ENCODE data around the gene CD6.

The CD6 gene

GRCh38 chr11:60984149-60984548, 12.7 kb downstream of the CD6 start:
- DNase-seq (ENCODE audit: low spot score): no peak

- DNase-seq (ENCODE audit: low spot score): no peak
Observed at GRCh38 chr11:60984636-60985035, 13.2 kb downstream of the CD6 start.

- DNase-seq (ENCODE audit: low spot score): no peak
Observed at GRCh38 chr11:60985501-60985900, 14.0 kb downstream of the CD6 start.

- DNase-seq (ENCODE audit: low spot score): no peak
Observed at GRCh38 chr11:60985991-60986915, 14.8 kb downstream of the CD6 start.

GRCh38 chr11:60987577-60988277, 16.2 kb downstream of the CD6 start:
- DNase-seq (ENCODE audit: low spot score): no peak

GRCh38 chr11:60988658-60989057, 17.2 kb downstream of the CD6 start:
- DNase-seq (ENCODE audit: low spot score): peak; percentile 6

GRCh38 chr11:60989093-60989650, 17.7 kb downstream of the CD6 start:
- DNase-seq (ENCODE audit: low spot score): peak; percentile 13

- DNase-seq (ENCODE audit: low spot score): no peak
Observed at GRCh38 chr11:60991457-60991856, 20.0 kb downstream of the CD6 start.

- peak; percentile 76 for DNase-seq (ENCODE audit: low spot score)
Observed at GRCh38 chr11:60992842-60993409, 21.4 kb downstream of the CD6 start.

GRCh38 chr11:60993615-60994014, 22.1 kb downstream of the CD6 start:
- DNase-seq (ENCODE audit: low spot score): peak; percentile 12

- DNase-seq (ENCODE audit: low spot score): no peak
Observed at GRCh38 chr11:60994541-60995080, 23.1 kb downstream of the CD6 start.

GRCh38 chr11:60995798-60996197, 24.3 kb downstream of the CD6 start:
- no peak for DNase-seq (ENCODE audit: low spot score)

- no peak for DNase-seq (ENCODE audit: low spot score)
Observed at GRCh38 chr11:60996381-60997138, 25.1 kb downstream of the CD6 start.

- DNase-seq (ENCODE audit: low spot score): no peak
Observed at GRCh38 chr11:61000426-61000825, 28.9 kb downstream of the CD6 start.

- no peak for DNase-seq (ENCODE audit: low spot score)
Observed at GRCh38 chr11:61001931-61002330, 30.5 kb downstream of the CD6 start.

GRCh38 chr11:61002598-61002997, 31.1 kb downstream of the CD6 start:
- no peak for DNase-seq (ENCODE audit: low spot score)

GRCh38 chr11:61004180-61004611, 32.7 kb downstream of the CD6 start:
- no peak for DNase-seq (ENCODE audit: low spot score)

- DNase-seq (ENCODE audit: low spot score): no peak
Observed at GRCh38 chr11:61004761-61005181, 33.3 kb downstream of the CD6 start.

- DNase-seq (ENCODE audit: low spot score): peak; percentile 56
Observed at GRCh38 chr11:61007383-61007955, 36.0 kb downstream of the CD6 start.

GRCh38 chr11:61007956-61008896, 36.7 kb downstream of the CD6 start:
- no peak for DNase-seq (ENCODE audit: low spot score)

Measured in D341Med (cell line).